K562 (cell line): ENCODE measurements around the gene ZFAND5. TPM values are rescaled to one million over a fixed set of nuclear protein-coding genes. Genes with fewer than 3 reads are reported as not detected.

ENCODE experiments used
- ATAC-seq: fragments of 200-7000 bp; cut with Tn5 transposase; 3 replicates; pipeline ENCODE4 v1.9.1; 2020; ENCODE audit warnings: moderate library complexity
- BruUV-seq: library from RNA; stranded (reverse); fragments of 400-500 nt; replicated peaks from 2 replicates; lab custom pipeline; 2021; lab: Mats Ljungman, UMichigan
- CTCF ChIA-PET: fragments of 300-600 bp; formaldehyde crosslinking; extraction: SDS; loops from one replicate; lab custom pipeline; 2021; ENCODE audit warnings: low intra/inter-chr PET ratio; lab: Yijun Ruan, JAX
- POLR2A ChIA-PET: fragments of 300-600, 350-650 bp; sonication (Branson Sonifier 250); formaldehyde crosslinking; extraction: SDS; loops from one replicate; lab custom pipeline; 2021; ENCODE audit warnings: antibody characterized with exemption, inconsistent platforms; lab: Yijun Ruan, JAX
- DNase-seq, 4 experiments: peaks; one replicate each; pipeline versions ENCODE4 v3.0.0 to v3.0.0-alpha.2; 2011 to 2018; ENCODE audit warnings: low spot score in 3 of 4, mixed read lengths in 3 of 4; ENCODE audit errors: extremely low read depth in 1 of 4
- FAIRE-seq: peaks from 2 replicates; lab custom pipeline; 2011; peaks lifted over from hg19 to GRCh38; lab: Jason Lieb, UNC
- H2AFZ ChIP-seq: 2 replicates; pipeline ENCODE4 v1.6.0; 2011; ENCODE audit warnings: low read depth, low read length, control low read depth, inconsistent platforms
- H3K27ac ChIP-seq: fragments of 200-600 bp; 3 replicates; pipeline ENCODE4 v1.8.0; 2011; ENCODE audit warnings: low read depth, mild to moderate bottlenecking, control low read depth, inconsistent platforms, low read length, moderate library complexity, mixed read lengths; ENCODE audit errors: extremely low read depth
- H3K27me3 ChIP-seq, 2 experiments: fragments of 300-600 bp in 1 of 2; 2 replicates in 1 of 2; 3 replicates in 1 of 2; pipeline versions ENCODE4 v1.6.0 to v1.8.0; 2011; ENCODE audit warnings: inconsistent platforms in 2 of 2, low read length in 2 of 2, mild to moderate bottlenecking in 1 of 2, mixed read lengths in 1 of 2, moderate library complexity in 1 of 2; ENCODE audit not compliant: control insufficient read depth in 2 of 2, insufficient read depth in 2 of 2
- H3K36me3 ChIP-seq: fragments of 300-600 bp; 3 replicates; pipeline ENCODE4 v1.8.0; 2011; ENCODE audit warnings: mild to moderate bottlenecking, low read length, inconsistent platforms; ENCODE audit not compliant: control insufficient read depth, insufficient read depth
- H3K4me1 ChIP-seq, 2 experiments: fragments of 200-600 bp in 1 of 2; replicated peaks in 1 of 2; 2 replicates in 1 of 2; 3 replicates in 1 of 2; pipeline versions ENCODE4 v1.5.1 to v1.8.0; 2011; ENCODE audit warnings: inconsistent platforms in 2 of 2, low read length in 2 of 2, mild to moderate bottlenecking in 1 of 2, mixed read lengths in 1 of 2, moderate library complexity in 1 of 2; ENCODE audit not compliant: control insufficient read depth in 2 of 2, insufficient read depth in 2 of 2
- H3K4me2 ChIP-seq: 2 replicates; pipeline ENCODE4 v1.6.1; 2011; ENCODE audit warnings: low read length, control low read depth, inconsistent platforms, mixed read lengths; ENCODE audit not compliant: insufficient read depth
- H3K4me3 ChIP-seq: fragments of 200-600 bp; sonication (generic), shearing (Covaris generic); 2 replicates; pipeline ENCODE4 v1.5.1; 2016; ENCODE audit warnings: control low read depth, inconsistent platforms
- H3K79me2 ChIP-seq: fragments of 200-600 bp; 3 replicates; pipeline ENCODE4 v1.8.0; 2011; ENCODE audit warnings: low read length, inconsistent platforms; ENCODE audit not compliant: control insufficient read depth, insufficient read depth
- H3K9ac ChIP-seq, 2 experiments: 2 replicates each; pipeline versions ENCODE4 v1.6.0 to v1.6.1; 2011; ENCODE audit warnings: low read depth in 2 of 2, low read length in 2 of 2, control low read depth in 1 of 2, inconsistent platforms in 1 of 2, mild to moderate bottlenecking in 1 of 2, mixed read lengths in 1 of 2; ENCODE audit not compliant: insufficient read depth in 1 of 2
- H3K9me1 ChIP-seq: one replicate; pipeline ENCODE4 v1.6.0; 2011; ENCODE audit warnings: inconsistent platforms, mild to moderate bottlenecking, low read length, moderate library complexity; ENCODE audit not compliant: control insufficient read depth, insufficient read depth
- H3K9me3 ChIP-seq: replicated peaks from 2 replicates; pipeline ENCODE4 v1.5.1; 2011; ENCODE audit warnings: low read depth, low read length, inconsistent platforms; ENCODE audit not compliant: control insufficient read depth, insufficient read depth
- H4K20me1 ChIP-seq: replicated peaks from 2 replicates; pipeline ENCODE4 v1.6.1; 2011; ENCODE audit warnings: low read length, inconsistent platforms, mixed read lengths; ENCODE audit not compliant: control insufficient read depth, insufficient read depth
- BRF2 ChIP-seq: IDR thresholded peaks from 3 replicates; pipeline ENCODE4 v1.6.1; 2011; ENCODE audit warnings: borderline replicate concordance, mild to moderate bottlenecking; ENCODE audit not compliant: insufficient read length, insufficient read depth
- CHD4 ChIP-seq: fragments of 200-600 bp; sonication (generic); IDR thresholded peaks from 3 replicates; pipeline ENCODE4 v1.6.1; 2012; ENCODE audit warnings: low read depth, mild to moderate bottlenecking, mixed read lengths, low read length, inconsistent platforms; ENCODE audit not compliant: insufficient read depth, insufficient replicate concordance, poor library complexity, severe bottlenecking
- E2F5 ChIP-seq: sonication (generic); formaldehyde crosslinking; IDR thresholded peaks from 2 replicates; pipeline ENCODE4 v1.8.0; 2022; ENCODE audit warnings: mild to moderate bottlenecking, missing genetic modification reagents
- FOXM1 ChIP-seq, 2 experiments: fragments of 450-650 bp in 1 of 2; sonication (generic) in 1 of 2; formaldehyde crosslinking in 1 of 2; IDR thresholded peaks; 2 replicates each; pipeline versions ENCODE4 v1.6.1 to v1.9.0; 2017 to 2022; ENCODE audit warnings: low read depth in 2 of 2, mild to moderate bottlenecking in 2 of 2, missing genetic modification reagents in 1 of 2, moderate library complexity in 1 of 2
- HDAC3 ChIP-seq: fragments of 450-650 bp; IDR thresholded peaks from 2 replicates; pipeline ENCODE4 v1.6.1; 2018; ENCODE audit warnings: borderline replicate concordance, mild to moderate bottlenecking, moderate library complexity; ENCODE audit not compliant: partially characterized antibody
- HDGF ChIP-seq: fragments of 450-650 bp; IDR thresholded peaks from 2 replicates; pipeline ENCODE4 v1.6.1; 2016
- LARP7 ChIP-seq: fragments of 450-650 bp; IDR thresholded peaks from 2 replicates; pipeline ENCODE4 v1.6.1; 2016
- MEIS2 ChIP-seq: fragments of 450-650 bp; IDR thresholded peaks from 2 replicates; pipeline ENCODE4 v1.6.1; 2014; ENCODE audit warnings: mild to moderate bottlenecking; ENCODE audit not compliant: partially characterized antibody
- STAT5A ChIP-seq: IDR thresholded peaks from 2 replicates; pipeline ENCODE4 v1.6.1; 2012; ENCODE audit warnings: low read length, inconsistent platforms, borderline replicate concordance
- TARDBP ChIP-seq: fragments of 450-650 bp; IDR thresholded peaks from 2 replicates; pipeline ENCODE4 v1.6.1; 2016
- ZNF277 ChIP-seq: fragments of 250-450 bp; sonication (Bioruptor Pico); IDR thresholded peaks from 2 replicates; pipeline ENCODE4 v1.8.0; 2022; ENCODE audit warnings: inconsistent platforms, mild to moderate bottlenecking, moderate library complexity, borderline replicate concordance
- ZNF785 ChIP-seq: fragments of 250-450 bp; sonication (Bioruptor Pico); IDR thresholded peaks from 2 replicates; pipeline ENCODE4 v1.4.0; 2020; ENCODE audit warnings: mild to moderate bottlenecking
- WGBS: fragments of 100-300 bp; shearing (Covaris generic); methylation state at CpG from one replicate; pipeline ENCODE4 v1.1.6; 2016; ENCODE audit warnings: low coverage, mixed read lengths; ENCODE audit not compliant: insufficient coverage; ENCODE audit errors: missing lambda C conversion rate; 5-methylcytosine and 5-hydroxymethylcytosine counted together
- in situ Hi-C: fragments of 300-500 bp; cut with MboI; formaldehyde crosslinking; loops from 4 replicates; pipeline ENCODE4 v1.15.0; 2018; ENCODE audit warnings: inconsistent platforms, mixed read lengths
- intact Hi-C: fragments of 100-400 bp; cut with micrococcal nuclease; formaldehyde crosslinking; loops from 2 replicates; pipeline ENCODE4 v1.14.2; 2022
- polyA plus RNA-seq, 8 experiments: library from polyadenylated mRNA; depleted of rRNA in 4 of 8; stranded (reverse) in 5 of 8; unstranded in 3 of 8; fragments of >200 nt; fragmentation: Nextera tagmentation in 2 of 8; fragmentation: Illumina TruSeq in 1 of 8; extraction: Ambion mirVana in 2 of 8; extraction: Trizol in 1 of 8; gene quantifications; 2 replicates each; pipeline versions ENCODE4 v1.2.1 to v1.2.3, GENCODE V29; 2011 to 2014; ENCODE audit warnings: inconsistent platforms in 1 of 8, missing spikeins in 1 of 8
- total RNA-seq, 7 experiments: library from RNA; depleted of rRNA in 6 of 7; stranded (reverse); fragments of >200 nt in 6 of 7; fragmentation: Illumina TruSeq in 2 of 7; extraction: Trizol in 2 of 7; gene quantifications; 2 replicates each; pipeline versions ENCODE4 v1.2.1 to v1.2.3, GENCODE V29; 2011 to 2021; ENCODE audit warnings: low replicate concordance in 1 of 7

ZFAND5 gene
- total and polyA plus RNA-seq, 9 of the 15 experiments (the other 6 are each of a cell fraction or from before 2014, with no cell fraction given): 12.7 to 64.2 (median 34.5) TPM

GRCh38 chr9:72315089-72315509 is 49.9 kb downstream of the ZFAND5 start:
- no peaks in the 10 kb centered on the region for H3K79me2 ChIP-seq
- no peaks in the 10 kb centered on the region for H3K9me3 ChIP-seq
- no peak overlapping the region for H3K4me3 ChIP-seq
- in situ Hi-C loops: no loop called here
- H3K4me1 ChIP-seq: no peaks in the 10 kb centered on the region
- ATAC-seq (no peak), FAIRE-seq (no peak), DNase-seq (no peak)
- no peaks in the 10 kb centered on the region for H4K20me1 ChIP-seq
- no peak overlapping the region for H3K4me2 ChIP-seq
- H3K27ac ChIP-seq: no peak overlapping the region
- no TSS peak for BruUV-seq
- intact Hi-C loops: no loop called here
- H2AFZ ChIP-seq: no peak overlapping the region
- CTCF ChIA-PET: no interaction called here
- TF ChIP-seq ZNF785 (no peak), MEIS2 (no peak), STAT5A (no peak), CHD4 (no peak), HDAC3 (no peak), E2F5 (CRISPR knock-in tag) (no peak), BRF2 (no peak), HDGF (no peak), LARP7 (no peak), FOXM1 (IDR thresholded peaks at IDR 0.05; ENCODE audit: low read depth) (no peak), FOXM1 (CRISPR knock-in tag; IDR thresholded peaks at IDR 0.05; ENCODE audit: low read depth) (no peak), TARDBP (no peak), ZNF277 (CRISPR knock-in tag) (no peak)
- H3K36me3 ChIP-seq: no peaks in the 10 kb centered on the region
- H3K27me3 ChIP-seq: peaks cover 0 to 5% of the 10 kb centered on the region in 2 experiments; a peak in 2 of 5 replicates
- H3K9ac ChIP-seq: no peak overlapping the region
- WGBS: 0% methylated on average over 5 of the region's 5 CpGs
- POLR2A ChIA-PET: interaction anchor here (0.5 to 0.7 kb wide), 2 partner anchors 11 to 73 kb away, joined by 3 to 4 read pairs; no protein-coding TSS in a partner anchor
- H3K9me1 ChIP-seq: no peaks in the 10 kb centered on the region
